Activated CD4-positive, alpha-beta T cell treated with anti-CD3 and anti-CD28 coated beads for 1 hour (primary cell): ENCODE measurements around the gene DYNLRB2.

Source experiments
- DNase-seq: peaks from one replicate; pipeline ENCODE4 v3.0.0-alpha.2; 2020

Gene DYNLRB2

DNA sequence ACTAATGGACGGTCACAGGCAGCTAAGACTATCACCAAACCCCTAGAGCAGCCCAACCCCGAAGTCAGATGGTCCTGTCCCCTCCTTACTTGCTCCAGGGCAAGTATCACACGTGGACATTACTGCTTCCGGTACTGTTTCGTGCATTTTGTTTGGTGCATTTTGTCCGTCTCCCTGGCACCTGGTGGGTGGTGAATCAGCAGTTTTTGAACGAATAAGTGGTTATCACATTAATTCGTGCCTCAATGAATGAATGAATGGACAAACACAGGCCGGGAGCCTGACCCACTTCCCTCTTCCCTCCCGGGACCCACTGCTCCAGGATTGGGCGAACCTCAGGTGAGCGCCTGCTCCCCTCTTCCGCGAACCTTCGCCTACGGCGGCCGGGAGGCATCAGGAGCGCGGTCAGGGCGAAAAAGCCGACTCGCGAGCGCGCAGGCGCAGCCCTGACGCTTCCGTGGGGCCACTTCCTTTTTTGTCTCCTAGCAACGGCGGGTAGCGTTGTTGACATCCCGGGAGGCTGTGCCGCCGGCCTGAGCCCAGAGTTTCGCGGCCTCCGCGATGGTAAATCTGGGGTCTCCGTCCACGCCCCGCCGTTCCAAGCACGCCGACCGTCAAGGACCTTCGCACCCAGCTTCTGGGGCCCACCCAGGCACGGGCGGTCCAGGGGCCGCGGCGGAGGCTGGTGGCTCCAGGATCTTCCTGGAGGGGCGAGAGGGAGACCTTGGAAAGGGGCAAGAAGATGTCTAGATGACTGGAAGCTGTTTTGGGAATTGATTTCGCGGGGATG lies at the start of gene DYNLRB2:
Gene DYNLRB2 (plus strand): TSS at position 478 of the 790 bp plus-strand sequence. CDS start 84 bp downstream, at position 562.
- DNase-seq: peak; percentile 84

DNA sequence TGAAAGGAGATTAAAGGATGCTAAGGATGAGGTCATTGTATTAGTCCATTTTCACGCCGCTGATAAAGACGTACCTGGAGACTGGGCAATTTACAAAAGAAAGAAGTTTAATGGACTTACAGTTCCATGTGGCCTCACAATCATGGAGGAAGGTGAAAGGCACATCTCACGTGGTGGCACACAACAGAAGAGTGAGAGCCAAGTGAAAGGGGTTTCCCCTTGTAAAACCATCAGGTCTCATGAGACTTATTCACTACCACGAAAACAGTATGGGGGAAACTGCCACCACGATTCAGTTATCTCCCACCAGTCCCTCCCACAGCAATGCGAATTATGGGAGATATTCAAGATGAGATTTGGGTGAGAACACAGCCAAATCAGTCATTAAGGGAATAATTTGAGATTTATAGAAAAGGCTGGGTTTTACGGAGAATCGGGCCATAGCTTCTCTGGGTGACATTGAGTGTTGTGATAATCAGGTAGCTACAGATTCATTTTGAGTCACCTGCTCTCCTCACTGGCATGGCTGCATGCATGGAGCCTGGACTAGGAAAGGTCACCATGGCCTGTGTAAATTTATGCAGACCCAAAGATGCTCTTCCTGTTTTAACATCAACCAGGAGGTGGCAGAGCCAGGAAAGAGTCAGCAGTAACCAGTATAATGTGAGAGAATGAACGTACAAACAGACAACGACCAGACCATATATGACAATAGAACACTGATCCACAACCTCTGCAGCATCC lies 40.5 kb upstream of the DYNLRB2 start:
- no peak for DNase-seq

DNA sequence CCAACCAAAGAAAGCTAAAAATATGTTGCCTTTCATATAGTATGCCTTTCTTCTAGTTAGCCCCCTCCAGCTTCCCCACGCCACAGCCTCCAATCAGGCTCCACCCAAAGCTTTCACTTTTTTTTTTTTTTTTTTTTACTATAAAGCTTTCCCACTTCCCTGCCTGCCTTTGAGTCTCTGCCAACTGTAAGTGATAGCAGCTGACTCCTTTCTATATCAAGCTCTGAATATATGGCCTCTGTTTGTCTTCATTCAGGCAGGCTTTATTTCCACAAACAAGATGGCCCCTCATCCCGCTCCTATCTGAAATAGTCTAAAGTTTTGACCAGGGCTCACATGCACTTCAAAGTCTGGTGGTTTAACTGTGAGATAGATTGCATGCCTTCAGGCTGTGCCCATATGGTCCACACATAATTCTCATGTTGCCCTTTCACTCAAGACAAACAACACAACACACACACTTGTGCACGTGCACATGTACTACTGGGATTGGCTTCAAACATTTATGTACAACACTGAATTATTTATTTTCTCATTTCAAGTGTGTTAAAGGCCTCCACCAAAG lies 39.8 kb upstream of the DYNLRB2 start:
- no peak for DNase-seq

DNA sequence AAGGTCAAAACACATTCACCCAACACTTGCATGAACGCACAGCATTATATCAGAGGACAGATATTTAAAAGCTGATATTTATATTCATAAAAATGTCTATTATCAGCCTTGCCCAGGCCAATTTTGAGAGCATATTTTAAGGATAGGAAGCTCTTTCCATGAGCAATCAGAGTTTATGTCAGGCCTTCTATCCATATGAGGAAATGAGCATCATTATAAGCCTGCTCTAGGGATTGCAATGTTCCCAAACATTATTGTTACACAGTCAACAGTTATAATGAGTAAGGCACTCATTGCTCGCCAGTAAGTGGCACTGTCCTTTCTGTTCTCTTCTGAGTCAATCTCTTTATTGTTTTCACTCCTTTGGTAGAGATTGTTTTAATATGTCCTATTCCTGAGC lies 37.7 kb upstream of the DYNLRB2 start:
- no peak for DNase-seq

DNA sequence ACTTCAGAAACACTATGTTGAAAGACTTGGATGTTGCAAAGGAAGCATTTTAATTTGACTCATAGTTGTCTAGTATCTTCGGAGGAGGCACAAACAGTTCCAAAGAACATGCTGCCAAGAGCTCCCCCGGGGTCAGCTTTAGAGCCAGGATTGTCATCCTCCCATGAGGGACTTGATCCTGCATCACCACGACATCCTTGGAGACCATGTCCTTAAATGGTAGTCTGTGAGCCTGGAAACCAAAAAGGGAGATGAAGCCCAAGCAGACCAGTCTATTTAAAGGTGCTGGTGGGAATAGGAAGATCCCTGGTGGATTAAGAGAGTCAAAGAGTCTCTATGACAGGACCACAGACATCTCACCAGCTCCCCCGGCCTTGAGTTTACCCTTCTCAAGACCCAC lies 33.3 kb upstream of the DYNLRB2 start:
- DNase-seq: no peak

DNA sequence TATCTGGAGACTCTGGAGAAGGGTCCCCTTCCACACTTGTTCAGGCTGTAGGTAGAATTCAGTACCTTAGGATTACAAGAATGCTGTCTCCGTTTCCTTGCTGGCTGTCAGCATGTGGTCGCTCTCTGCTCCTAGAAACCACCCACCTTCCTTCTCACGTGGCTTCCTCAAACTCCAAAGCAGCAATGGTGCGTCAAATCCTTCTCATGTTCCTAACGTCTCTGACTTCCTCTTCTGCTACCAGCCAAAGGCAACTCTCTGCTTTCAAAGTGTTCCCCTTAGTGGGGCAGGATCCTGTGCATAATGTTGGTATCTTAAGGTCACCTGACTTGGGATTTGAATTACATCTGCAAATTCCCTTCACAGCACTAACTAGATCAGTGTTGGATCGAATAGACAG lies 30.9 kb upstream of the DYNLRB2 start:
- DNase-seq: no peak

DNA sequence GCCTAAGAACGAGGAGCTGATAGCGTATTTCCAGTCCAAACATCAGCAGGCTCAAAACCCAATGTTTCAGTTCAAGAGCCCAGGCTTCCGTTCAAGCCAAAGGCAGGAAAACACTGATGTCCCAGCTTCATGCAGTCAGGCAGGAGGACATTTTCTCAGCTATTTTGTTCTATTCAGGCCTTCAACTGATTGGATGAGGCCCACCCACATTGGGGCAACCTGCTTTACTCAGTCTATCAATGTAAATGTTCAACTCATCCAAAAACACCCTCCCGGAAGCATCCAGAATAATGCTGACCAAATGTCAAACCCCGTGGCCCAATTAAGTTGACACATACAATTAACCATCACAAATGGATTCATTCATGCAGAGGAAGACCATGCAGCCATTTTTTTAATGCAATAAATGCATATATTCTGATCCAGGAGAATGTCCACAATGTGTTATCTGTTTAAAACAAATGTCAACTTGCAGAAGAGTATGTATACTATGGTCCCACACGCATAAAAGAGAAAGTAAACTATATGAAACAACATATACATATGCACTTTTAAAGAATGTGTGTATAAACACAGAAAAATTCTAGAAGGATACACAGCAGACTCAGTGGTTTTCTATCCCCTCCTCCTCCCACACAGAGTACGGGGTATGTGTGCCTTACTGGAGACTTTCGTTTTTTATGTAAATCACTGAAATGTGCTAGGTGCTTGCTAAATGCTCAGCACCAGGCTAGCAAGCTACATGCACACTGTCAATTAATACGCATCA lies 28.8 kb upstream of the DYNLRB2 start:
- DNase-seq: no peak

DNA sequence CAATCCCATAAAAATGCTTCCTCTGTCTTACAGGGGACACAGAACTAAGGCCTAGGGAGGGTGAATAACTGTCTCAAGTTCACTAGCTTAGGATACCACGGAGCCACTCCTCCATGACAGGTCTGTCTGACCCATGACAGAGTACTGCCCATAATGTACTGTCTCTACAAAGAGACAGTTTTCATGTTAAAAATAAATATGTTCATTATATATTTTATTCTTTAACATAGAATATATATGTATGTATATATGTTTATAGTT lies 28.3 kb upstream of the DYNLRB2 start:
- DNase-seq: no peak

DNA sequence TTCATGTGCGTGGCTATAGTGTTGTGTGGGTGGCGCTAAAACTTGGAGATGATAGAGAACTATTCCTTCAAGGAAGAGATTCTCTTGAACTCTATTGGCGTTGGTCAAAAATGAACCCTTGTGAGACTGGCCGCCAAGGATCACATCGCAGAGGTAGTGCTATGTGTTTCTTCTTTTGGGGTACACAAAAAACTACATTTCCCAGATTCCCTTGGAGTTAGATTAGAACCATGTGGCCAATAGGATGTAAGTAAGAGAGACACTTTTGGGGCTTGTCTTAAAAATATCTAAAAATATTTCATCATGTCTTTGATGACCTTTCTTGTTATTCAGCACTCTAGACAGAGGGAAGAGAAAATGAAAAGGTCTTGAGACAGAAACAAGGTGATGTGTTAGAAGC lies 25.4 kb upstream of the DYNLRB2 start:
- DNase-seq: no peak

DNA sequence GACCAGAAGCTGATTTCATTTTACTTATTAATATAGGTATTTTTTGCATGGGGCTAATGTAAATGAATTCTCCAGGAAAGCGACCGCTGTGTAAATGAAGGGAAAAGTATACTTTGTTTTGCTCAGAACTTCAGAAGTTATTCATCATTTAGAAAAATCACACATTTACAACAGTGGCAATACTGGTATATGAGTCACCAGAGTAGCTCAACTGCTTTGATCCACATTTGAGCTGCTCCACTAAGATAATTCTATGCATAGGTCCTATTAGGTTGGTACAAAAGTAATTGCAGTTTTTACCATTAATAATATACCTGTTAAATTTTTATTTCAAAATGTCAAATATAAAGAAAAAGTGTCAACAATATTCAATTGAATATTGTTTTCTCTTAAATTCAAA lies 22.9 kb upstream of the DYNLRB2 start:
- no peak for DNase-seq

DNA sequence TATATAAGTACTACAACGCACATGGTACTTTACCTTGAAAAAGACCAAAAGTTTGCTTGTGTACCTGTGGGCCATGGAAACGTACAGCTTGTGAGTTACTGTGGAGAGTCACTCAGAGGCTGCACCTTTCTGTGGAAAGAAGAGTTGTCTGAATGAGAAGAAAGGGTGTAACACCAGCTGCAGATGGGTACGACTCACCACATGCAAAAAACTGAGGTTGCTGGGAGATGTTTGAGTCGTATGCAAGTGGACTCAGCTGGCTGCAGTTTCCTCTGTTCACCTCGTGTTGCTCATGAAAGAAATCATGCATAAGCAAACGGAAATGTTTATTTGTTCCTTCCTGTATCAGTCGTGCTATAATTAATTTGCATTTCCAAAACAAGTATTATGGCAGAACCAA lies 22.4 kb upstream of the DYNLRB2 start:
- no peak for DNase-seq

DNA sequence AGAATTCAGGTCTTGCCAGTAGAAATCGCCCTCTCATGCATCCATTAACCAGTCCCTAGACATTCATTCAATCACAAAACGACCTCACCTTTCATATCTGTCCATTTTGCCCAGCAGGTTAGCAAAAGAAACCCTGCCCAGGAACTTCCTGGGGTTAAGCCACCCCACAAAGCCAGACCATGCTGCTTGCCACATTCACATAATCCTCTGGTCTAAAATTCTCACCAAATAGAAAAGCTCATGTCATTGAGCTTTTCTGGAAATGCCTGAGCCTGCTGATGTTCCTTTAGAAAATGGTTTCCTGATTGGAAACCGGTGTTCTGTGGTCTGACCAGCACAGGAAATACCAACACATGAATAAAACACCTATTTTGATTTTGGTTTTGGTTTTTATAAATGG lies 21.6 kb upstream of the DYNLRB2 start:
- DNase-seq: no peak

DNA sequence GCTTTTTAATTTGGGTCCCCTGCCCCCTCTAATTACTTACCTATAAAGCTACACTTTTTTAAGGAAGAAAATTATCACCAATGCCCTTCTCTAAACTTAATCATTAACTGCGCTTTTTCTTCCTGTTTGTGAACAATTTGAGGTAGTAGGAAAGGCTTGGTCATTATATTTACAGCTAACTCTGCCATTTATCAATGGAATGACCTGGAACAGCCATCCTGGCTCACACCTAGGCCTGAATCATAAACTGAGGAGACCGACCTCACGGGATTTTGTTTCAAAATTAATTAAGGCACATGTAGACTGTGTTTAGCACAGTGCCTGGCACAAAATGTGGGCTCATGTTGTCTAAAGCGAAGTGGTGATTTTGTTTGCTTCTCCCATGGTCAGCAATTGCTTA lies 15.4 kb upstream of the DYNLRB2 start:
- no peak for DNase-seq

DNA sequence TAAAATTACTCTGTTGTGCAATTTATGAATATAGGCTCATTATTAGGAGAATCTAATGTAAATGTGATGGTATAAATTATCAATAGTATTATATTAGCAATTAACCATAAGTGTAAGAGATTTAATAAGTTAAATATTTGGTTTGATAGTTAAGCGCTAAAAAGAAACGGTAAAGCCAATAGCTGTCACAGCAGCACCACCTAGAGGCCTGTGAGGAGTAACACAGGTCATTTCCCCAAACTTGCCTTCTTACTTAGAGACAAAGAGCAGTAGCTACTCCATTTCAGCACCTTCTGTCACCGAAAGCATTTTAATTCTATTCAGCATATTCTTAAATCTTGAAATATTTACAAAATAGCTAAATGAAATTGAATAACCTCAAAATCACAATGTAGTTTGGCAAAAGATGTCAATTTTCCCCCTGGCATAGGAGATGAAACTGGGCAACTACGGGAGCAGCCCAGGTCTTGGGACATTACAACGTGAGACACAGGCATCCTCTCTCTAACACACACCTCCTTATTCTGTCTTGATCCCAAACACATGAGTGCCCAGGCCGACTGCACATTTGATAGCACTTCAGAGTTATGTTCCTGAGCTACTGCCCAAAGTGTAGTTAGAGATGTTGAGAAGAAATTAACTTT lies 14.3 kb upstream of the DYNLRB2 start:
- DNase-seq: peak; percentile 28

DNA sequence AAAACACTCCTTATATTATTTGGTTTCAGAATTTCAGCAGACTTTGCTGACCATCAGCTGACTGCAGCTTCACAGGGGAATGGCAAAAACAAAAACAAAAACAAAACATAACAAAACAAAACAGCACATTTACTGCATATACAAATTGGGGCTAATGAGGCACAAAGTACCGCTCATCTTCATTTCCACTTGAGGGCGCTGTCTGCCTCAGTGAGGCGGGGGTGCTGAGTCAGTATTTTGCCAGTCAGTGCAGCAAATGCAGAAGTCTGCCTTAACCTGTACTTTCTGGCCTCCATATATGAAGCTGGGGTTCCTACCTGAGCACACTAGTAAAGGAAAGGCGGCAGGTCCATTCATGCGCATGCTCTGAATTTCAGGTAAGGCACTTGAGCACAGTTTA lies 13.5 kb upstream of the DYNLRB2 start:
- DNase-seq: no peak

DNA sequence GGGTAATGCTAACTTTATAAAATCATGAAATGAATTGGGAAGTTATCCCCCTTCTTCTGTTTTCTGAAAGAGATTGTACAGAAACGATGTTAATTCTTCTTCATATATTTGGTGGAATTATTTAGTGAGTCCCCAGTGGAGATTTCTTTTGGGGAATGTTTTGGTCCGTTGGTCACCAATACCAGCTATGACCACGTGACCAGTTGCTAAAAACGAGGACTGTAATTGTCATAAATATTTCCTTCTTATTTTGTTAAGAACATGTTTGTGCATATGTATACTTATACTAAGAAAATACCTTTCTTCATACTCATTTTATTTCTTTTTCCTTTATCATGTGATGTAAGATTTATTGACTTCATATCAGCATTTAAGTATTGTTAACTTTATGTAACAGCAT lies 10.3 kb upstream of the DYNLRB2 start:
- DNase-seq: no peak

DNA sequence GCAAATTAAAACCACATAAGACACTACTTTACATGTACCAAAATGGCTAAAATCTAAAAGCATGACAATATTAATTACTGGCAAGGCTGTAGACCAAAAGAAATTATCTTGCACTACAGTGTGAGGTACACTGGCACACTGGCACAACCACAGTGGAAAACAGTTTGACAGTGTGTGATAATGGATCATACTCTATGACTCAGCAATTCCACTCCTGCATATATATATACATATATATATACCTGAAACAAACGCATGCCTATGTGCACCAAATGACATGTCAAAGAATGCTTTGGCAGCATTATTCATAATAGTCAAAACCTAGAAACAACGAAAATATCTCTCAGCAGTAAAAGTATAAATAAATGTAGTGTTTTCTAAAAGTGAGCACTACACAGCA lies 4.6 kb upstream of the DYNLRB2 start:
- no peak for DNase-seq

DNA sequence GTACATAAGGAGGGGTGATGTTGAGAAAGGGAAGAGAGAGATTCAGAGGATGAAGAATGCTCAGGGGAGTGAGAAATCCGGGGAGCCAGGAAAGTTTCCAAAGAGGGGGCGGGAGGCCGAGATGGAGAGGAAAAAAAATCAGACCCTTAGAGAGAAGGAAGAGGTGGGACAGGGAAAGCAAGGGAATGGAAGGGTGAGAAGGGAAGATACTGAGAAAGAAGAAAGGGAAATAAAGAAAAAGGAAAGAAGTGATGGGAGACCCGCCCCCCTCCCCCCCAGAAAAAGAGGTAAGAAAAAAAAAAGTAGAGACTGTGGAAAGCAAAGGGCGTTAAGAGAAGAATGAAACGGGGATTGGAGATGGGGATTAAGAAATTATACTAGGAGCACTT lies 507 bp downstream of the DYNLRB2 start:
- no peak for DNase-seq

DNA sequence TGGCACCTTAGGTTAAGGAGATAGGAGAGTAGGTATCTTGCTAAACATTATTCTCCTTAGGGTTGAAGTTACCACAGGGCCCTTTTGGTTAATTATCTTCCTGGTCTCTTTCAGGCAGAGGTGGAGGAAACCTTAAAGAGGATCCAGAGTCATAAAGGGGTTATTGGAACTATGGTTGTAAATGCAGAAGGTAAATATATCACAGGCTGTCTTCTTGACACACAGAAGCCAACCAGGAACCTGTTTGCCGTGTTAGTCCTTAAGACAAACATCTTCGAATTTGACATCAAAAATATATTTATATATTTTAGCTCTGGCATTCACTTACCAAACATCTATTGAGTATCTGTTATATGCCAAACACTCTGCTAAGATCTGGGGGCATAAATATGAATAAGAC lies 2.4 kb downstream of the DYNLRB2 start:
- DNase-seq: no peak

DNA sequence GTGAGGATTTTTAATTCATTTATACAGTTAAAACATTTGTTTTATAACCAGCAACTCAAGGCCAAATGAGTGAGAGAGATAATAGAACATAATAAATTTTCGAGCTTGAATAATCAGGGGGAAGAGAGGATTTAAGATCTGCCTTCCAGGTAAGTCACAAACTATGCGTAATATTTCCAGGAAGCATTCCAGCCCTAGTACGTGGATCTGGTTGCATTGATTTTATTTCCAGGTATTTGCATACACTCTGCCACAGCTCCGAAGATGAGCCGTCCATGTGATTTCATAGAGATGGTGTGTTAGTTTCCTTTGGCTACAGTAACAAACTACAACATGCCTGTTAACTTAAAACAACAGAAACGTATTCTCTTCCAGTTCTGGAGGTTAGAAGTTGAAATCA lies 3.5 kb downstream of the DYNLRB2 start:
- no peak for DNase-seq

DNA sequence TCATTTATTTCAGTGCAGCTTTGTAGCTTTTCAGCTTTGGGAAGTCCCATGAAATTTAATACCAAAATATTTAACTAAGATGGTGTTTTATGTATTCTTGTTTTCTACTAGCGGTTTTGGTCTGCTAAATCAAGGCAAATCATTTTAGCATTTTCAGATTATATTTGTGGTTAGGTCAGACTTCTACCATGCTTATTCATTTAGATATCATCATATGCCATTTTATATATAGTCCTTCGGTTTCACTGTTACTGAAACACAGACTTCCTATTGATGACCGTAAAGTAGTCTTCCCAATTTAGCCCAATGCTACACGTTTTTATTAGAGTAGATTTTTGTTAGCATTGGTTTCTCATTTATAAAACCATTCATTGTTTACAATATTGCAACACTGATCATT lies 5.5 kb downstream of the DYNLRB2 start:
- DNase-seq: no peak

DNA sequence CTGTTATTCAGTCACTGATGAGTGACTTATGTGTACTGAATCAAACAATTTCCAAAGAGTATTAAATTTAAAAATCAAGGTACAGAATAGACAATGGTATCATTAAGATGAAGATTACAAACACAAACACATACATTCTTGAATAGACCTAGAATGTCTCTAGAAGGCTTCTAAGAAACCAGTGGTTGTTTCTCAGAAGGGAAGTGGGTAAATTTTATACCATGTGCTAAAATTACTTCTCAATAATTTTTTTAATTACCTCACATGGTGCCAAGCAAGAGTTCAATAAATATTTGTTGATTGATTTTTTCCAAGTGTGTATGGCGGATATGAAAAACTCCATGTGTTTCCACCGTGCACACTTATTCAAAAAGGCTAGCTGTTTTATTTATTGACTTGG lies 6.4 kb downstream of the DYNLRB2 start:
- DNase-seq: no peak

DNA sequence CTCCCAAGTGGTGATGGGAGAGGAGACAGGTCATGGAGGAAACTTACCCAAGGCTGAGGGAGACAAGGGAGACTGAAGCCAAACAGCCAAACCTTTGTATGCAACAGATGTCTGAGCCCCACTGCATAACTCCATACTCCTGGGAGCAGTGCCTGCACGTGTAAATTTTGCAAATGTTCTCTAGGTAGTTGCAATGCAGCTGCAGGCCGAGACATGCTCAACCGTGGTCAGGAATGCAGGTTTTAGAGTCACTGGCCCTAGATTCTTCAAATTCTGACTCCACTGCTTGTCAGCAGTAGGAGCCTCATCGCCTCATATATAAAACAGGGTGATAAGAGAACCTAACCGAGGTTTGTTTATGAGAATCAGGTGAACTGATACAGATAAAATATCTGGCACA lies 11.5 kb downstream of the DYNLRB2 start:
- no peak for DNase-seq
